Mesendoderm (in vitro differentiated cells): Measurements from ENCODE around the gene PRRC2A.

Experiments
- DNase-seq: peaks from one replicate; pipeline ENCODE4 v3.0.0; 2013
- H2AK5ac ChIP-seq: 2 replicates; pipeline ENCODE4 v1.6.1; 2013; ENCODE audit warnings: low read length, inconsistent platforms
- H2BK120ac ChIP-seq: 2 replicates; pipeline ENCODE4 v1.6.1; 2013; ENCODE audit warnings: low read depth, mild to moderate bottlenecking, low read length, moderate library complexity, mixed read lengths
- H2BK15ac ChIP-seq: replicated peaks from 2 replicates; pipeline ENCODE4 v1.6.1; 2013; ENCODE audit warnings: low read depth, mild to moderate bottlenecking, moderate library complexity
- H2BK5ac ChIP-seq: 2 replicates; pipeline ENCODE4 v1.6.1; 2013; ENCODE audit warnings: low read length, inconsistent platforms
- H3K18ac ChIP-seq: 2 replicates; pipeline ENCODE4 v1.6.1; 2013; ENCODE audit warnings: mild to moderate bottlenecking, low read length, mixed read lengths
- H3K23ac ChIP-seq: one replicate; pipeline ENCODE4 v1.6.1; 2013; ENCODE audit warnings: low read length
- H3K27ac ChIP-seq: 2 replicates; pipeline ENCODE4 v1.5.1; 2013; ENCODE audit warnings: low read depth, mild to moderate bottlenecking, inconsistent platforms, low read length, moderate library complexity
- H3K27me3 ChIP-seq: 2 replicates; pipeline ENCODE4 v1.6.1; 2013; ENCODE audit warnings: low read length, control low read depth, mild to moderate bottlenecking, inconsistent platforms; ENCODE audit not compliant: insufficient read depth, poor library complexity
- H3K36me3 ChIP-seq: 2 replicates; pipeline ENCODE4 v1.6.1; 2013; ENCODE audit warnings: low read length, inconsistent platforms; ENCODE audit not compliant: control insufficient read depth, insufficient read depth
- H3K4ac ChIP-seq: one replicate; pipeline ENCODE4 v1.6.1; 2013; ENCODE audit warnings: low read depth, mild to moderate bottlenecking, low read length, moderate library complexity
- H3K4me1 ChIP-seq: 2 replicates; pipeline ENCODE4 v1.6.1; 2013; ENCODE audit warnings: low read depth, low read length, inconsistent platforms; ENCODE audit not compliant: control insufficient read depth
- H3K4me2 ChIP-seq: 2 replicates; pipeline ENCODE4 v1.6.1; 2013; ENCODE audit warnings: low read length
- H3K4me3 ChIP-seq: 2 replicates; pipeline ENCODE4 v1.5.1; 2013; ENCODE audit warnings: mild to moderate bottlenecking, low read length
- H3K56ac ChIP-seq: one replicate; pipeline ENCODE4 v1.6.1; 2013; ENCODE audit warnings: low read length
- H3K79me1 ChIP-seq: 2 replicates; pipeline ENCODE4 v1.6.1; 2013; ENCODE audit warnings: low read length, inconsistent platforms
- H3K79me2 ChIP-seq: 2 replicates; pipeline ENCODE4 v1.6.1; 2013; ENCODE audit warnings: mild to moderate bottlenecking, low read length; ENCODE audit not compliant: control insufficient read depth, insufficient read depth
- H3K9ac ChIP-seq: 2 replicates; pipeline ENCODE4 v1.6.1; 2013; ENCODE audit warnings: low read length, inconsistent platforms
- H4K5ac ChIP-seq: one replicate; pipeline ENCODE4 v1.6.1; 2013; ENCODE audit warnings: low read length
- H4K8ac ChIP-seq: one replicate; pipeline ENCODE4 v1.6.1; 2013; ENCODE audit warnings: low read depth, mild to moderate bottlenecking, control low read depth, low read length, moderate library complexity
- WGBS: extraction: QIAGEN DNeasy Blood & Tissue Kit; methylation state at CpG from one replicate; pipeline ENCODE4 v1.1.7; 2013; ENCODE audit warnings: low lambda C conversion rate, missing lambda C conversion rate; ENCODE audit not compliant: insufficient coverage; ENCODE audit errors: extremely low coverage; 5-methylcytosine and 5-hydroxymethylcytosine counted together

Gene PRRC2A

GRCh38 chr6:31652925-31653724 is 32.6 kb downstream of the PRRC2A start:
- peak; percentile 98 for DNase-seq
- Histone ChIP-seq H3K79me1 (peaks cover 18% of the 10 kb centered on the region), H3K4ac (peak overlapping the region; percentile 77), H4K5ac (no peak overlapping the region), H3K4me2 (peak overlapping the region; percentile 51), H3K27me3 (no peaks in the 10 kb centered on the region), H3K4me3 (peak overlapping the region; percentile 58), H4K8ac (no peak overlapping the region), H3K9ac (peak overlapping the region; percentile 95), H3K27ac (peak overlapping the region; percentile 77), H2AK5ac (no peak overlapping the region), H2BK15ac (no peak overlapping the region), H3K4me1 (peaks cover 3% of the 10 kb centered on the region), H3K79me2 (peaks cover 18% of the 10 kb centered on the region), H3K23ac (no peak overlapping the region), H3K36me3 (peaks cover 4% of the 10 kb centered on the region), H3K56ac (peak overlapping the region; percentile 92), H2BK5ac (peak overlapping the region; percentile 18), H3K18ac (peak overlapping the region; percentile 65), H2BK120ac (no peak overlapping the region)
- no CpG with 5 or more reads among the region's 37 CpGs for WGBS

DNA sequence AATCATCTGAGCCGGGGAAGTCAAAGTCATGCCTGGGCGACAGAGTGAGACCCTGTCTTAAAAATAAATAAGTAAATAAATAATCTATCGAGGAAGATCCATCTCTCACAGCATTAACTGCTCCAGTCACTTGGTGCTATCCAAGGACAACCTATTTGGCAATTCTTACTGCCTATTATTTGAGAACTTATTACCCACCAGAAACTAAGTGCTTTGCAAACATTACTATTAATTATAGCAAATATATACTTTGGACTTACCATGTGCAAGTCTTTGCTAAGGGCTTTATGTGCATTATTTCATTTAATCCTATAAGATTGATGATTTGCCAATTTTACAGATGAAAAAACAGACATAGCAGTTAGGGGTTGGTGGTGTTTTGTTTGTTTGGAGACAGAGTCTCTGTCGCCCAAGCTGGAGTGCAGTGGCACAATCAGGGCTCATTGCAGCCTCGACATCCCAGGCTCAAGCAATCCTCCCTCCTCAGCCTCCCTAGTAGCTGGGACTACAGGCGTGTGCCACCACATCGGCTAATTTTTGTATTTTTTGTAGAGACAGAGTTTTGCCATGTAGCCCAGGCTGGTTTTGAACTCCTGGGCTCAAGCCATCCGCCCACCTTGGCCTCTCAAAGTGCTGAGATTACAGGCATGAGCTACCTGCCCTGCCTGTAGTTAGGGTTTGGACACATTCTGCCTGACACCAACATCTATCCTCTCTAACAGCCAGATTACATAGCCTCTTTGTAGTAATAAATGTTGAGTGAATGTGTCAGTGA is 34.2 kb downstream of the PRRC2A start:
- Histone ChIP-seq H2BK5ac (no peak overlapping the region), H3K56ac (no peak overlapping the region), H3K36me3 (no peaks in the 10 kb centered on the region), H3K4me3 (no peak overlapping the region), H3K4me2 (no peak overlapping the region), H3K79me2 (peaks cover 25% of the 10 kb centered on the region), H3K4me1 (peaks cover 6% of the 10 kb centered on the region), H4K5ac (no peak overlapping the region), H2BK120ac (no peak overlapping the region), H3K79me1 (peaks cover 19% of the 10 kb centered on the region), H3K23ac (no peak overlapping the region), H3K9ac (no peak overlapping the region), H4K8ac (no peak overlapping the region), H3K18ac (no peak overlapping the region), H3K4ac (no peak overlapping the region), H3K27me3 (no peaks in the 10 kb centered on the region), H2AK5ac (no peak overlapping the region), H3K27ac (no peak overlapping the region), H2BK15ac (no peak overlapping the region)
- no peak for DNase-seq
- WGBS: no CpG with 5 or more reads among the region's 8 CpGs

DNA sequence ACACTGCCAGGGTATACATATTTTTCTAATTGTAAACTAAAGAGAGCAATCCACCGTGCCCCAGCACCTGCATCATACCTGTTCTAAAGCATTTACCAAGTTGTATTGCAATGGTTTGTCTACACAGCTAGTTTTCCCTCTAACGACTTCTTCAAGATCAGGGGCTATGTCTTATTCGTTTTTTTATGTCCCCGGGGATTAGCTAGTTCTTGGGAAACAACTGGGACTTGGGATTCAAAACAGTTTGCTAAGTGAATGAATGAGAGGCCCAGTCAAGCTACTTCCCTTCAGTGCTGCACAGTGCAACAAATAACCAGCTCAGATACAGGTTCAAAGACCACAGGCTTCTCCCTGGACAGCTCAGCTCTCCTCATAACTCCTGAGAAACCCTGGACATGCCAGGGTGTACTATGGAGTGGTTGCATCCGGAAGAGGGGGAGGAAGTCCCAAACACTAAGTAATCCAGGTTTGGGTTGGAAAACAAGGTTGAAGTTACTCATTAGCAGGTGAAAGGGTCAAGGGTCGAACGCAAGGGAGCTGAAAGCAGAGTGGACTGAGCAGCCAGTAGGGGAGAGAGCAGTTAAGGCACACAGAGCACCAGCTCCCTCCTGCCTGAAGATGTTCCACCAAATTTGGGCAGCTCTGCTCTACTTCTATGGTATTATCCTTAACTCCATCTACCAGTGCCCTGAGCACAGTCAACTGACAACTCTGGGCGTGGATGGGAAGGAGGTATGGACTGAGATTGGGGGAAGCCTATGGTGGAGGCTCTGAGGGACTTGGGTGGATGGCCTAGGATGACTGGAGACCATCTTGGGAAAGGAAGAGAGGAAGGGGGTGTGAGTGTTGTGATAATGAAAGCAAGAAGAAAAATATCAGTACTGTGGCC is 35.1 kb downstream of the PRRC2A start, which contains the start of gene APOM:
Gene APOM (plus strand): TSS at position 546 of the 889 bp plus-strand sequence. CDS start 73 bp downstream, at position 619.
- H3K27ac ChIP-seq: no peak within 1 kb of the TSS
- H3K36me3 ChIP-seq: no peaks in the 10 kb centered on the region
- H3K27me3 ChIP-seq: no peaks in the 10 kb centered on the region
- H4K8ac ChIP-seq: no peak within 1 kb of the TSS
- no peak within 1 kb of the TSS for H3K23ac ChIP-seq
- peaks cover 27% of the 10 kb centered on the region for H3K79me2 ChIP-seq
- no peak within 1 kb of the TSS for H3K4me3 ChIP-seq
- H3K4ac ChIP-seq: no peak within 1 kb of the TSS
- H3K18ac ChIP-seq: no peak within 1 kb of the TSS
- no peak within 1 kb of the TSS for H2BK5ac ChIP-seq
- H3K4me1 ChIP-seq: peaks cover 6% of the 10 kb centered on the region
- H3K4me2 ChIP-seq: no peak within 1 kb of the TSS
- H3K79me1 ChIP-seq: peaks cover 22% of the 10 kb centered on the region
- no peak within 1 kb of the TSS for H4K5ac ChIP-seq
- no peak within 1 kb of the TSS for H3K9ac ChIP-seq
- no CpG with 5 or more reads among the region's 8 CpGs for WGBS
- H2AK5ac ChIP-seq: no peak within 1 kb of the TSS
- no peak within 1 kb of the TSS for H3K56ac ChIP-seq
- no peak for DNase-seq
- H2BK15ac ChIP-seq: no peak within 1 kb of the TSS
- no peak within 1 kb of the TSS for H2BK120ac ChIP-seq

- Histone ChIP-seq H3K56ac (no peak overlapping the region), H2BK15ac (no peak overlapping the region), H3K79me1 (peaks cover 18% of the 10 kb centered on the region), H3K27ac (no peak overlapping the region), H3K9ac (no peak overlapping the region), H3K4me2 (no peak overlapping the region), H3K23ac (no peak overlapping the region), H4K8ac (no peak overlapping the region), H2AK5ac (no peak overlapping the region), H3K36me3 (no peaks in the 10 kb centered on the region), H3K4ac (no peak overlapping the region), H2BK5ac (no peak overlapping the region), H3K18ac (no peak overlapping the region), H3K4me3 (no peak overlapping the region), H3K27me3 (no peaks in the 10 kb centered on the region), H4K5ac (no peak overlapping the region), H3K4me1 (peaks cover 3% of the 10 kb centered on the region), H2BK120ac (no peak overlapping the region), H3K79me2 (peaks cover 15% of the 10 kb centered on the region)
- DNase-seq: no peak
- no CpG with 5 or more reads among the region's 6 CpGs for WGBS
Measured at GRCh38 chr6:31657406-31658157, 37.1 kb downstream of the PRRC2A start.

- Histone ChIP-seq H3K79me1 (peaks cover 18% of the 10 kb centered on the region), H3K9ac (no peak overlapping the region), H2BK15ac (no peak overlapping the region), H3K4me3 (no peak overlapping the region), H4K5ac (no peak overlapping the region), H2AK5ac (no peak overlapping the region), H3K4me2 (no peak overlapping the region), H3K23ac (no peak overlapping the region), H3K56ac (peak overlapping the region; percentile 17), H3K4ac (no peak overlapping the region), H3K4me1 (peaks cover 3% of the 10 kb centered on the region), H3K27ac (no peak overlapping the region), H2BK120ac (no peak overlapping the region), H3K79me2 (peaks cover 17% of the 10 kb centered on the region), H4K8ac (no peak overlapping the region), H3K27me3 (no peaks in the 10 kb centered on the region), H3K36me3 (no peaks in the 10 kb centered on the region), H2BK5ac (no peak overlapping the region), H3K18ac (no peak overlapping the region)
- DNase-seq: no peak
- WGBS: no CpG with 5 or more reads among the region's 4 CpGs
Measured at GRCh38 chr6:31658158-31658688, 37.7 kb downstream of the PRRC2A start.
